ENCODE measurements around the gene NCCRP1.
A peak's percentile ranks its signal among the peaks of the same experiment; 100 is the strongest.
"Not testable (repeated sequence)": the region's sequence is repeated elsewhere in the genome, so short reads cannot be mapped to it uniquely, and the experiment has no call there.

The NCCRP1 gene

DNA sequence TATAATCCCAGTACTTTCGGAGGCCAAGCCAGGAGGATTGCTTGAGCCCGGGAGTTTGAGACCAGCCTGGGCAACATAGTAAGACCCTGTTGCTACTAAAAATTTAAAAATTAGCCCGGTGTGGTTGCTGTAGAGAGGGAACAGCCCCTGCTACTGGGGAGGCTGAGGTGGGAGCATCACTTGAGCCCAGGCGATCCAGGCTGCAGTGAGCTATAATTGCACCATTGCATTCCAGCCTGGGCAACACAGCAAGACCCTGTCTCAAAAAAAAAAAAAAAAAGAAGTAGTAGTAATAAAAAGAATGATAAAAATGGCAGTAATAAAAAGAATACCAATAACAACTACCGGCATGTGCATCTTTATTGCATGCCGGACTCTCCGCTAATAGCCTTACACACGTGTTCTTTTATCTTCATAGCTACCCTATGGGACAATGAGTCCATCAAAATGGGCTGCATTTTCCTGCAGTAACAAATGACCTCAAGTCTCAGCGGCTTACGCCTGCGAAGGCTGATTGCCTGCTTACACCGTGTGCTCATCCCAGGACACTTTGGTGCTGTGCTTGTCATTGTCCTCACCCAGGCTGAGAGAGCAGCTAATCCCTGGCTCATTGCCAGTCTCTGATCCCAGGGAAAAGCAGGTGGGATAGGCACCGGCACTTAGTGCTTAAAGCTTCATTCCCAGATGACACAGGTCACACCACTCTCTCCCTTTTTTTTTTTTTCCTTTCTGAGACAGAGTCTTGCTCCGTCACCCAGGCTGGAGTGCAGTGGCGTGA, 21.7 kb downstream of the NCCRP1 start:
- H3K27ac ChIP-seq: no peak overlapping the region
- TF ChIP-seq, protein P1, sequence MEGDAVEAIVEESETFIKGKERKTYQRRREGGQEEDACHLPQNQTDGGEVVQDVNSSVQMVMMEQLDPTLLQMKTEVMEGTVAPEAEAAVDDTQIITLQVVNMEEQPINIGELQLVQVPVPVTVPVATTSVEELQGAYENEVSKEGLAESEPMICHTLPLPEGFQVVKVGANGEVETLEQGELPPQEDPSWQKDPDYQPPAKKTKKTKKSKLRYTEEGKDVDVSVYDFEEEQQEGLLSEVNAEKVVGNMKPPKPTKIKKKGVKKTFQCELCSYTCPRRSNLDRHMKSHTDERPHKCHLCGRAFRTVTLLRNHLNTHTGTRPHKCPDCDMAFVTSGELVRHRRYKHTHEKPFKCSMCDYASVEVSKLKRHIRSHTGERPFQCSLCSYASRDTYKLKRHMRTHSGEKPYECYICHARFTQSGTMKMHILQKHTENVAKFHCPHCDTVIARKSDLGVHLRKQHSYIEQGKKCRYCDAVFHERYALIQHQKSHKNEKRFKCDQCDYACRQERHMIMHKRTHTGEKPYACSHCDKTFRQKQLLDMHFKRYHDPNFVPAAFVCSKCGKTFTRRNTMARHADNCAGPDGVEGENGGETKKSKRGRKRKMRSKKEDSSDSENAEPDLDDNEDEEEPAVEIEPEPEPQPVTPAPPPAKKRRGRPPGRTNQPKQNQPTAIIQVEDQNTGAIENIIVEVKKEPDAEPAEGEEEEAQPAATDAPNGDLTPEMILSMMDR (IDR thresholded peaks at IDR 0.05; ENCODE audit: low read depth, low read length): no peak

DNA sequence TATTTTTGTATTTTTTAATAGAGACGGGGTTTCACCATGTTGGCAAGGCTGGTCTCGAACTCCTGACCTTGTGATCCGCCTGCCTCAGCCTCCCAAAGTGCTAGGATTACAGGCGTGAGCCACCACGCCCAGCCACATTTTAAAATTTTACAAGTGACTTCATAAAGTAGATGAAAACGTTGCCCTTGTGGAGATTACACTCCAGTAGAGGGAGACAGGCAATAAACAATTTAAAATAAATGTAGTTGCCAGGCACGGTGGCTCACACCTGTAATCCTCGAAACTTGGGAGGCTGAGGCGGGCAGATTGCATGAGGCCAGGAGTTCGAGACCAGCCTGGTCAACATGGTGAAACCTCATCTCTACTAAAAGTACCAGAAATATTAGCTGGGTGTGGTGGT, 22.3 kb downstream of the NCCRP1 start:
- H3K36me3 ChIP-seq; H3K27me3 ChIP-seq (ENCODE audit: insufficient read depth, low read depth, severe bottlenecking); DNase-seq; H3K4me3 ChIP-seq (ENCODE audit: low read depth, low read length); H3K9me3 ChIP-seq (ENCODE audit: severe bottlenecking); H3K27ac ChIP-seq: not testable (repeated sequence)

More for the DNA sequence above, 21.7 kb downstream of the NCCRP1 start:
- Histone ChIP-seq H3K27me3 (ENCODE audit: insufficient read depth, low read depth, severe bottlenecking) (no peaks in the 10 kb centered on the region), H3K36me3 (no peaks in the 10 kb centered on the region), H3K4me3 (ENCODE audit: low read depth, low read length) (no peak overlapping the region), H3K9me3 (ENCODE audit: severe bottlenecking) (peaks cover 7% of the 10 kb centered on the region)
- DNase-seq: peak; percentile 89

DNA sequence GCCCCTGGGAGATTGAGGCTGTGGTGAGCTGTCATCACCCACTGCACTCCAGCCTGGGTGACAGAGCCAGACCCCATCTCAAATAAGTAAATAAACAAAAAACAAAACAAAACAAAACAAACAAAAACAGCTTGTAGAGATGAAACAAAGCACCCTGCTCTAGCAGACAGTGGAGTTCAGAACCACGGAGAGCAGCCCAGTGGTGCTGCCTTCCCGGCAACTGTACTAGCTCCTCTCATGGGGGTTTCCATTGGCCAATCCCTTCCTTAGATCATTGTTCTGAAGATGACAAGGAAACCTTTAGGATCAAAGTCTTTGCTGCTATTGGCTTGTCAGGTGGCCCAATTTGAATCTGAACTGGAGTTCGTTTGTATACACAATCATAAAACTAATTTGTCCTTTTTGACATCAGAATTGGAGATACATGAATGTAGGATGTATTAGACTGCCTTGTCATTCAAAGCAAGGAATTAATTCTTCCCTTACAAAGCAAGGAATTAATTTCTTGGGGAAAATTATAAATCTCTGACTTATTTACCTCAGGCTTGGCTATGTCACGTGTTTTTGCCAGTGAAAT, 27.0 kb downstream of the NCCRP1 start:
- H3K9me3 ChIP-seq (ENCODE audit: severe bottlenecking): no peaks in the 10 kb centered on the region
- no peaks in the 10 kb centered on the region for H3K36me3 ChIP-seq
- H3K27me3 ChIP-seq (ENCODE audit: insufficient read depth, low read depth, severe bottlenecking): no peaks in the 10 kb centered on the region
- no peak overlapping the region for H3K4me3 ChIP-seq (ENCODE audit: low read depth, low read length)
- H3K27ac ChIP-seq: no peak overlapping the region
- DNase-seq: no peak
- TF ChIP-seq, protein P1 (IDR thresholded peaks at IDR 0.05; ENCODE audit: low read depth, low read length): no peak

GRCh38 chr19:39224910-39225309, 28.1 kb downstream of the NCCRP1 start:
- H3K27me3 ChIP-seq (ENCODE audit: insufficient read depth, low read depth, severe bottlenecking): no peaks in the 10 kb centered on the region
- no peak overlapping the region for H3K27ac ChIP-seq
- no peaks in the 10 kb centered on the region for H3K9me3 ChIP-seq (ENCODE audit: severe bottlenecking)
- TF ChIP-seq, protein P1 (IDR thresholded peaks at IDR 0.05; ENCODE audit: low read depth, low read length): peak; percentile 39
- no peaks in the 10 kb centered on the region for H3K36me3 ChIP-seq
- DNase-seq: no peak
- no peak overlapping the region for H3K4me3 ChIP-seq (ENCODE audit: low read depth, low read length)

GRCh38 chr19:39230096-39230764, 33.5 kb downstream of the NCCRP1 start:
- Histone ChIP-seq H3K27ac (no peak overlapping the region), H3K4me3 (ENCODE audit: low read depth, low read length) (no peak overlapping the region), H3K9me3 (ENCODE audit: severe bottlenecking) (no peaks in the 10 kb centered on the region), H3K36me3 (no peaks in the 10 kb centered on the region), H3K27me3 (ENCODE audit: insufficient read depth, low read depth, severe bottlenecking) (no peaks in the 10 kb centered on the region)
- no peak for DNase-seq
- TF ChIP-seq, protein P1 (IDR thresholded peaks at IDR 0.05; ENCODE audit: low read depth, low read length): no peak

DNA sequence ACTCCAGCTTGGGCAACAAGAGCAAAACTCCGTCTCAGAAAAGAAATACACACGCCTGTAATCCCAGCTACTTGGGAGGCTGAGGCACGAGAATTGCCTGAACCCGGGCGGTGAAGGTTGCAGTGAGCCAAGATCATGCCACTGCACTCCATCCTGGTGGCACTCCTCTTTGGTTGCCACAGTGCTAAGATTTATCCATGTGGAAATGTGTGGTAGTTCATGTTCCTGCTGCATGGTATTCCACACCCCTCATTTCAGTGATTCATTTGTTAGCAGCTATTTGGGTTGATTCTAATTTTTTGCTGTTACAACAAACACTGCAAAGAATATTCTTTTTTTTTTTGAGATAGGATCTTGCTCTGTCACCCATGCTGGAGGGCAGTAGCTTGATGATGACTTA, 35.9 kb downstream of the NCCRP1 start:
- TF ChIP-seq, protein P1 (IDR thresholded peaks at IDR 0.05; ENCODE audit: low read depth, low read length): no peak
- no peaks in the 10 kb centered on the region for H3K9me3 ChIP-seq (ENCODE audit: severe bottlenecking)
- no peak overlapping the region for H3K27ac ChIP-seq
- H3K27me3 ChIP-seq (ENCODE audit: insufficient read depth, low read depth, severe bottlenecking): no peaks in the 10 kb centered on the region
- H3K36me3 ChIP-seq: no peaks in the 10 kb centered on the region
- H3K4me3 ChIP-seq (ENCODE audit: low read depth, low read length): no peak overlapping the region
- no peak for DNase-seq
